Pancreas (tissue), 10 donors: ENCODE measurements around the gene POM121L12. TPM values are rescaled to one million over a fixed set of nuclear protein-coding genes. Genes with fewer than 3 reads are reported as not detected.

Experiments used
- ATAC-seq, 4 donors: fragments of 200-7000 bp; cut with Tn5 transposase; one replicate each; pipeline versions ENCODE4 v1.8.0 to v1.9.1; 2020; ENCODE audit warnings: mild to moderate bottlenecking in 4 of 4, moderate library complexity in 4 of 4
- DNase-seq, 6 donors: peaks; one replicate each; pipeline ENCODE4 v3.0.0-alpha.2; 2020
- FAIRE-seq: peaks from 2 replicates; lab custom pipeline; 2012; peaks lifted over from hg19 to GRCh38; lab: Jason Lieb, UNC
- H3K27ac ChIP-seq, 4 donors: fragments of 200-600 bp; sonication (generic); 1 replicate in 3 of 4; 2 replicates in 1 of 4; pipeline versions ENCODE4 v1.5.0 to v1.8.0; 2020
- H3K27me3 ChIP-seq, 4 donors: fragments of 200-600 bp; one replicate each; pipeline ENCODE4 v1.8.0; 2021
- H3K36me3 ChIP-seq, 3 donors: fragments of 200-600 bp; sonication (generic) in 1 of 3; one replicate each; pipeline versions ENCODE4 v1.5.0 to v1.8.0; 2020 to 2021
- H3K4me1 ChIP-seq, 3 donors: fragments of 200-600 bp; one replicate each; pipeline ENCODE4 v1.8.0; 2021
- H3K4me3 ChIP-seq, 4 donors: fragments of 200-600 bp; sonication (generic) in 2 of 4; one replicate each; pipeline versions ENCODE4 v1.5.0 to v1.8.0; 2020 to 2021
- H3K9me3 ChIP-seq, 4 donors: fragments of 200-600 bp; one replicate each; pipeline ENCODE4 v1.8.0; 2021
- CTCF ChIP-seq, 4 donors: fragments of 200-600 bp; sonication (generic) in 3 of 4; IDR thresholded peaks; one replicate each; pipeline versions ENCODE4 v1.5.0 to v1.8.0; 2021; ENCODE audit warnings: antibody characterized with exemption in 4 of 4
- WGBS, 2 donors: extraction: QIAGEN DNeasy Blood & Tissue Kit; methylation state at CpG; one replicate each; pipeline ENCODE4 v1.1.7; 2013; 5-methylcytosine and 5-hydroxymethylcytosine counted together
- intact Hi-C, 3 donors: fragments of 100-400 bp; cut with DNase I; formaldehyde crosslinking; loops; one replicate each; pipeline versions ENCODE4 v1.11.1 to v1.14.2; 2022
- polyA plus RNA-seq, 2 donors: library from polyadenylated mRNA; stranded (reverse); fragments of 200-250 nt; gene quantifications; one replicate each; pipeline ENCODE4 v1.2.3, GENCODE V29; 2013
- total RNA-seq, 6 donors: library from RNA; stranded (reverse); fragmentation: NEBNext Ultra II Directional in 4 of 6; extraction: Animal tissue kit (Norgen Biotek cat#: 25700) in 4 of 6; gene quantifications; one replicate each; pipeline versions ENCODE4 v1.2.1 to v1.2.4, GENCODE V29; 2021 to 2023
- donor health status: healthy with polysubstance abuse.
- donor health status: DM: no; HTN: no; CAD: no; lungs with moderate emphysema.
- donor health status: DM: no; HTN: no; CAD: no.
- donor health status: control.
- donor health status: control.
- donor health status: Bipolar disorder and iron deficiency.
- donor health status: DM: yes; HTN: yes; CAD: no.
- donor health status: DM: no; HTN: no; CAD: no.
- donor health status: DM: no; HTN: no; CAD: no.
- donor health status: DM: yes; HTN: yes; CAD: no.

The POM121L12 gene
- total RNA-seq (not detected), polyA plus RNA-seq (not detected)

GRCh38 chr7:53035499-53036412, at the start of gene POM121L12:
POM121L12 (plus strand) TSS chr7:53035633; CDS start chr7:53035672, 39 bp downstream.
- WGBS, 2 donors: 82 to 91% methylated on average over 59 of the region's 59 CpGs
- no peak within 1 kb of the TSS for H3K27ac ChIP-seq
- H3K9me3 ChIP-seq: no peaks in the 10 kb centered on the region
- intact Hi-C loops: no loop called here
- no peak within 1 kb of the TSS for H3K4me3 ChIP-seq
- no peak for ATAC-seq
- no peaks in the 10 kb centered on the region for H3K4me1 ChIP-seq
- H3K27me3 ChIP-seq: no peaks in the 10 kb centered on the region
- FAIRE-seq: no peak
- no peak for TF ChIP-seq CTCF (IDR thresholded peaks at IDR 0.05)
- no peaks in the 10 kb centered on the region for H3K36me3 ChIP-seq
- DNase-seq: peak in 3 of 6 donors; percentile 13 to 64 (median 54)

GRCh38 chr7:52992001-52992400, 43.4 kb upstream of the POM121L12 start:
- Histone ChIP-seq H3K4me3 (no peak overlapping the region), H3K4me1 (no peaks in the 10 kb centered on the region), H3K27me3 (no peaks in the 10 kb centered on the region), H3K36me3 (no peaks in the 10 kb centered on the region), H3K9me3 (no peaks in the 10 kb centered on the region), H3K27ac (no peak overlapping the region)
- FAIRE-seq: no peak
- intact Hi-C loops: no loop called here
- no peak for ATAC-seq
- no peak for DNase-seq
- TF ChIP-seq CTCF (IDR thresholded peaks at IDR 0.05): no peak

GRCh38 chr7:52992479-52993162, 42.8 kb upstream of the POM121L12 start:
- Histone ChIP-seq H3K36me3 (no peaks in the 10 kb centered on the region), H3K27ac (no peak overlapping the region), H3K27me3 (peaks cover 0 to 3% (median 0%) of the 10 kb centered on the region in 4 donors), H3K4me1 (no peaks in the 10 kb centered on the region), H3K9me3 (no peaks in the 10 kb centered on the region), H3K4me3 (no peak overlapping the region)
- FAIRE-seq (no peak), ATAC-seq (no peak), DNase-seq (no peak)
- TF ChIP-seq CTCF (IDR thresholded peaks at IDR 0.05): no peak
- intact Hi-C loops: no loop called here
- WGBS, 2 donors: 65 to 70% methylated on average over 4 of the region's 4 CpGs

- intact Hi-C loops: no loop called here
- no peak for DNase-seq
- 18 to 21% methylated on average over 1 of the region's 1 CpG for WGBS, 2 donors
- Histone ChIP-seq H3K4me3 (no peak overlapping the region), H3K27ac (no peak overlapping the region), H3K9me3 (no peaks in the 10 kb centered on the region), H3K36me3 (no peaks in the 10 kb centered on the region), H3K27me3 (peaks cover 0 to 3% (median 0%) of the 10 kb centered on the region in 4 donors), H3K4me1 (no peaks in the 10 kb centered on the region)
- no peak for TF ChIP-seq CTCF (IDR thresholded peaks at IDR 0.05)
- no peak for FAIRE-seq
- no peak for ATAC-seq
These were observed 39.8 kb upstream of the POM121L12 start for GRCh38 chr7:52995676-52996075.
